ENCODE data around the gene CHI3L2.

GRCh38 chr1:111199881-111200801 lies 27.4 kb upstream of the CHI3L2 start, which contains the start of gene DENND2D:
- TF ChIP-seq CTCF (conservative IDR thresholded peaks at IDR 0.05) (no peak), ZFX (IDR thresholded peaks at IDR 0.05) (no peak)
